OCI-LY7 (cell line): Measurements from ENCODE around the gene CLEC6A.
"Not testable (repeated sequence)": the region's sequence is repeated elsewhere in the genome, so short reads cannot be mapped to it uniquely, and the experiment has no call there.

Source experiments
- EZH2phosphoT487 ChIP-seq: fragments of 200-600 bp; sonication (generic); IDR thresholded peaks from 2 replicates; pipeline ENCODE4 v1.6.1; 2018; ENCODE audit warnings: low read depth, borderline replicate concordance, mild to moderate bottlenecking, mixed run types, antibody characterized with exemption, low read length, moderate library complexity, mixed read lengths
- TF ChIP-seq, protein P1 (sequence below): fragments of 200-600 bp; sonication (generic); conservative IDR thresholded peaks from 2 replicates; pipeline ENCODE4 v1.5.1; 2014; ENCODE audit warnings: mild to moderate bottlenecking, antibody characterized with exemption, low read length, moderate library complexity, mixed read lengths

DNA sequence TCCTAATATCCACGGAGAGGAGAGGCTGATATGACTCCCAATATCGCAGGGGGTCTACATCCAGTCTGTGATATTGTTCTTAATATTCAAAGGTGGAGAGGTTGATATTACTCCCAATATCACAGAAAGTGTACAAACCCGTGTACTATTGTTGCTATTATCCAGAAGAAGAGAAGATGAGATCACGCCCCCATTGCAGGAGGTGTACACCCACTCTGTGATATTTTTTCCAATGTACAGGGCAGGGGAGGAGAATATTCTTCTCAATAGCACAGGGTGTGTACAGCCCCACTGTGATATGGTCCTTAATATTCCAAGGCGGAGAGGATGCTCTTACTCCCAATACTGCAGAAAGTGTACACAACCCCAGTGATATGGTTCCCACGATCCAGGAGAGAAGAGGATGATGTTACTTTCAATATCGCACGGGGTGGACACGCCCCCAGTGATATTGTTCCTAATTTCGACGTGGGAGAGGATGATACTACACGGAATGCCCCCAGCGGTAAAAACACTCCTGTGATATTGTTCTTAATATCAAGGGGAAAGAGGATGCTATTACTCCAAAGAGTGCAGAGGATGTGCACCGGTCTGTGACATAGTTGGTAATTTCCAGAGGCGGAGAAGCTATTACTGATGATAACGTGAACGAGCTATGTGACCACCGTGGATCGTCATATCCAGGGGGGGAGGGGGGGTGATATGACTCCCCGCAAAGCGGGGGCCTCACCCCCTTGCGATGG, 11.1 kb upstream of the CLEC6A start:
- TF ChIP-seq, protein P1, sequence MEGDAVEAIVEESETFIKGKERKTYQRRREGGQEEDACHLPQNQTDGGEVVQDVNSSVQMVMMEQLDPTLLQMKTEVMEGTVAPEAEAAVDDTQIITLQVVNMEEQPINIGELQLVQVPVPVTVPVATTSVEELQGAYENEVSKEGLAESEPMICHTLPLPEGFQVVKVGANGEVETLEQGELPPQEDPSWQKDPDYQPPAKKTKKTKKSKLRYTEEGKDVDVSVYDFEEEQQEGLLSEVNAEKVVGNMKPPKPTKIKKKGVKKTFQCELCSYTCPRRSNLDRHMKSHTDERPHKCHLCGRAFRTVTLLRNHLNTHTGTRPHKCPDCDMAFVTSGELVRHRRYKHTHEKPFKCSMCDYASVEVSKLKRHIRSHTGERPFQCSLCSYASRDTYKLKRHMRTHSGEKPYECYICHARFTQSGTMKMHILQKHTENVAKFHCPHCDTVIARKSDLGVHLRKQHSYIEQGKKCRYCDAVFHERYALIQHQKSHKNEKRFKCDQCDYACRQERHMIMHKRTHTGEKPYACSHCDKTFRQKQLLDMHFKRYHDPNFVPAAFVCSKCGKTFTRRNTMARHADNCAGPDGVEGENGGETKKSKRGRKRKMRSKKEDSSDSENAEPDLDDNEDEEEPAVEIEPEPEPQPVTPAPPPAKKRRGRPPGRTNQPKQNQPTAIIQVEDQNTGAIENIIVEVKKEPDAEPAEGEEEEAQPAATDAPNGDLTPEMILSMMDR = not testable (repeated sequence)
- TF ChIP-seq EZH2phosphoT487 = not testable (repeated sequence)
